ENCODE results near the gene GATA5.

DNA sequence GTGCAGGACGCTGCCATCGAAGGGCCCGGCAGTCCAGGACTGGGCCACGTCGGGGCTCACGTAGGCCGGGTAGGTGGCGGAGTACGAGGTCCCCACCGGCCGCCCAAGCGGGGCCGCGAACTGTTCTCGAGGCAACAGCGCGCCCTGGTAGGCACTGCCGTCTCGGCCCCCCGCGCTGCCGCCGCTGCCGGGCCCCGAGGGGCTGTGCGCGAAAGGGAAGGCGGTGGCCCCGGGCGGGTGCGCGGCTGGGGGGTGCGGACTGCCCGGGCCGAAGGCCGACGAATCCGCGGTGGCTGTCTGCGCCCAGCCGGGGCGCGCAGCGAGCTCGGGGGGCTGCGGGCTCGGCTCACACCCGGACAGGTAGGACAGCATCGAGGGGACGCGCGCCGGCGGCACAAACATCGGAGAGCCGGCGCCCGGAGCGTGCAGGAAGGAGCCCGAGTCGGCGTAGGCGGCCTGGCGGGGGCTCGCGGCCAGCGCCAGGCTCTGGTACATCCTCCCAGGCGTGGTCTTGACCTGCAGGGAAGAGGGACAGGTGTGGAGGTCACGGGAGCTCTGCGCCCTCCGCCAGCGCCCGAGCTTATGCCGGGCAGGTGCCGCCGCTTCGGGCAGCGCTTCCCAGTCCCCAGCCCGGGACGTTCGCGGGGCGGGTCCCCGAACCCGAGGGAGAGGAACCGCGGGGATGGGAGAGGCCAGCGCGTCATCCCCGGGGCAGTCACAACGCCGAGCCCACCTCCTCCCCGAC lies 596 bp downstream of the GATA5 start:
- no peak for TF ChIP-seq GATA3 (IDR thresholded peaks at IDR 0.05; ENCODE audit: low read depth, low read length)
- TF ChIP-seq GATA2 (IDR thresholded peaks at IDR 0.05; ENCODE audit: low read depth, low read length) = no peak

Data from SH-SY5Y (cell line).